ENCODE measurements around the gene RIC1.
"Not testable (repeated sequence)": the region's sequence is repeated elsewhere in the genome, so short reads cannot be mapped to it uniquely, and the experiment has no call there.

RIC1 gene

GRCh38 chr9:5786370-5787127 is 157.6 kb downstream of the RIC1 start:
- no peak for DNase-seq (ENCODE audit: low read depth in 2 of 2)

GRCh38 chr9:5787220-5787619 is 158.3 kb downstream of the RIC1 start:
- no peak for DNase-seq (ENCODE audit: low read depth in 2 of 2)

- DNase-seq (ENCODE audit: low read depth in 2 of 2): no peak
Observed at GRCh38 chr9:5787759-5788302, 158.9 kb downstream of the RIC1 start.

- no peak for DNase-seq (ENCODE audit: low read depth in 2 of 2)
Observed at GRCh38 chr9:5789489-5789888, 160.6 kb downstream of the RIC1 start.

- DNase-seq (ENCODE audit: low read depth in 2 of 2): no peak
Observed at GRCh38 chr9:5790923-5791322, 162.0 kb downstream of the RIC1 start.

GRCh38 chr9:5791870-5792269 is 163.0 kb downstream of the RIC1 start:
- no peak for DNase-seq (ENCODE audit: low read depth in 2 of 2)

- DNase-seq (ENCODE audit: low read depth in 2 of 2): no peak
Observed at GRCh38 chr9:5793812-5794211, 164.9 kb downstream of the RIC1 start.

GRCh38 chr9:5796298-5796697 is 167.4 kb downstream of the RIC1 start:
- no peak for DNase-seq (ENCODE audit: low read depth in 2 of 2)

- no peak for DNase-seq (ENCODE audit: low read depth in 2 of 2)
Observed at GRCh38 chr9:5798581-5798980, 169.7 kb downstream of the RIC1 start.

GRCh38 chr9:5799314-5799713 is 170.4 kb downstream of the RIC1 start:
- no peak for DNase-seq (ENCODE audit: low read depth in 2 of 2)

GRCh38 chr9:5800378-5800777 is 171.5 kb downstream of the RIC1 start:
- DNase-seq (ENCODE audit: low read depth in 2 of 2): not testable (repeated sequence)

- DNase-seq (ENCODE audit: low read depth in 2 of 2): no peak
Observed at GRCh38 chr9:5800969-5801738, 172.2 kb downstream of the RIC1 start.

GRCh38 chr9:5801739-5802113 is 172.8 kb downstream of the RIC1 start:
- no peak for DNase-seq (ENCODE audit: low read depth in 2 of 2)

GRCh38 chr9:5805478-5805877 is 176.6 kb downstream of the RIC1 start:
- DNase-seq (ENCODE audit: low read depth in 2 of 2): no peak

- DNase-seq (ENCODE audit: low read depth in 2 of 2): no peak
Observed at GRCh38 chr9:5811751-5812150, 182.8 kb downstream of the RIC1 start.

GRCh38 chr9:5813824-5814223 is 184.9 kb downstream of the RIC1 start:
- DNase-seq (ENCODE audit: low read depth in 2 of 2): no peak

- DNase-seq (ENCODE audit: low read depth in 2 of 2): no peak
Observed at GRCh38 chr9:5815461-5815860, 186.6 kb downstream of the RIC1 start.

- no peak for DNase-seq (ENCODE audit: low read depth in 2 of 2)
Observed at GRCh38 chr9:5817862-5818261, 189.0 kb downstream of the RIC1 start.

- no peak for DNase-seq (ENCODE audit: low read depth in 2 of 2)
Observed at GRCh38 chr9:5818424-5819142, 189.7 kb downstream of the RIC1 start.

GRCh38 chr9:5819174-5819573 is 190.3 kb downstream of the RIC1 start:
- no peak for DNase-seq (ENCODE audit: low read depth in 2 of 2)

- DNase-seq (ENCODE audit: low read depth in 2 of 2): no peak
Observed at GRCh38 chr9:5820425-5820824, 191.5 kb downstream of the RIC1 start.

GRCh38 chr9:5825223-5825622 is 196.3 kb downstream of the RIC1 start:
- DNase-seq (ENCODE audit: low read depth in 2 of 2): no peak

Data from activated CD8-positive, alpha-beta memory T cell treated with anti-CD3 and anti-CD28 coated beads for 4 hours (primary cell).